PC-9 (cell line): ENCODE data around the gene DIP2C. TPM values are rescaled to one million over a fixed set of nuclear protein-coding genes. Genes with fewer than 3 reads are reported as not detected.

ENCODE experiments used
- BruUV-seq: library from RNA; stranded (reverse); fragments of 400-500 nt; replicated peaks from 2 replicates; lab custom pipeline; 2021; lab: Mats Ljungman, UMichigan
- CTCF ChIA-PET: fragments of 300-600 bp; sonication (Branson Sonifier 250); formaldehyde crosslinking; loops from one replicate; lab custom pipeline; 2022; ENCODE audit warnings: antibody characterized with exemption; lab: Charles Lee
- POLR2A ChIA-PET: fragments of 300-600 bp; sonication (Branson Sonifier 250); formaldehyde crosslinking; loops from one replicate; lab custom pipeline; 2022; ENCODE audit warnings: antibody characterized with exemption; ENCODE audit not compliant: unreplicated experiment; lab: Charles Lee
- DNase-seq, 2 experiments: peaks; one replicate each; pipeline versions ENCODE4 v3.0.0 to v3.0.0-alpha.2; 2015 to 2022; ENCODE audit warnings: mixed read lengths in 1 of 2
- H2AFZ ChIP-seq: fragments of 200-600 bp; sonication (generic); 2 replicates; pipeline ENCODE4 v1.8.1; 2017; ENCODE audit warnings: antibody characterized with exemption
- H3F3A ChIP-seq: fragments of 200-600 bp; sonication (generic); 2 replicates; pipeline ENCODE4 v1.8.1; 2017; ENCODE audit warnings: antibody characterized with exemption, mild to moderate bottlenecking, low read depth; ENCODE audit not compliant: insufficient read depth
- H3K27ac ChIP-seq: fragments of 200-600 bp; sonication (generic); 2 replicates; pipeline ENCODE4 v1.6.1; 2016; ENCODE audit warnings: mixed run types
- H3K27me3 ChIP-seq: fragments of 200-600 bp; sonication (generic); 2 replicates; pipeline ENCODE4 v1.6.1; 2016; ENCODE audit warnings: low read depth, mixed run types; ENCODE audit not compliant: insufficient read depth
- H3K36me3 ChIP-seq: fragments of 200-600 bp; sonication (generic); 2 replicates; pipeline ENCODE4 v1.6.1; 2016; ENCODE audit warnings: low read depth, mixed run types
- H3K4me1 ChIP-seq: fragments of 200-600 bp; sonication (generic); replicated peaks from 2 replicates; pipeline ENCODE4 v1.6.1; 2016; ENCODE audit warnings: mixed run types; ENCODE audit not compliant: insufficient read depth
- H3K4me2 ChIP-seq: fragments of 200-600 bp; sonication (generic); 2 replicates; pipeline ENCODE4 v1.6.1; 2017; ENCODE audit warnings: mixed run types
- H3K4me3 ChIP-seq: fragments of 200-600 bp; sonication (generic); 2 replicates; pipeline ENCODE4 v1.6.1; 2016; ENCODE audit warnings: mixed run types
- H3K79me2 ChIP-seq: fragments of 200-600 bp; sonication (generic); 2 replicates; pipeline ENCODE4 v1.6.1; 2017; ENCODE audit warnings: low read depth, mixed run types
- H3K9me2 ChIP-seq: fragments of 200-600 bp; sonication (generic); 2 replicates; pipeline ENCODE4 v1.8.1; 2017; ENCODE audit warnings: mild to moderate bottlenecking; ENCODE audit not compliant: insufficient read depth
- H3K9me3 ChIP-seq: fragments of 200-600 bp; sonication (generic); 2 replicates; pipeline ENCODE4 v1.8.1; 2016; ENCODE audit warnings: low read depth; ENCODE audit not compliant: insufficient read depth
- H4K20me1 ChIP-seq: fragments of 200-600 bp; sonication (generic); 2 replicates; pipeline ENCODE4 v1.8.1; 2017; ENCODE audit not compliant: insufficient read depth
- EZH2 ChIP-seq: fragments of 200-600 bp; sonication (generic); IDR thresholded peaks from 2 replicates; pipeline ENCODE4 v1.8.0; 2017; ENCODE audit warnings: antibody characterized with exemption, low read depth
- intact Hi-C: fragments of 100-400 bp; cut with micrococcal nuclease; formaldehyde crosslinking; loops from one replicate; pipeline ENCODE4 v1.10.0; 2022; ENCODE audit not compliant: unreplicated experiment
- total RNA-seq: library from RNA; stranded (reverse); gene quantifications from 2 replicates; pipeline ENCODE4 v1.2.3, GENCODE V29; 2021
- TF ChIP-seq, protein P1 (sequence below): fragments of 200-600 bp; sonication (generic); conservative IDR thresholded peaks from 2 replicates; pipeline ENCODE4 v1.6.1; 2017; ENCODE audit warnings: mixed run types, antibody characterized with exemption, mild to moderate bottlenecking, moderate library complexity

The DIP2C gene
- total RNA-seq, 1 experiment from 2014 or later, result 0.83 TPM

DNA sequence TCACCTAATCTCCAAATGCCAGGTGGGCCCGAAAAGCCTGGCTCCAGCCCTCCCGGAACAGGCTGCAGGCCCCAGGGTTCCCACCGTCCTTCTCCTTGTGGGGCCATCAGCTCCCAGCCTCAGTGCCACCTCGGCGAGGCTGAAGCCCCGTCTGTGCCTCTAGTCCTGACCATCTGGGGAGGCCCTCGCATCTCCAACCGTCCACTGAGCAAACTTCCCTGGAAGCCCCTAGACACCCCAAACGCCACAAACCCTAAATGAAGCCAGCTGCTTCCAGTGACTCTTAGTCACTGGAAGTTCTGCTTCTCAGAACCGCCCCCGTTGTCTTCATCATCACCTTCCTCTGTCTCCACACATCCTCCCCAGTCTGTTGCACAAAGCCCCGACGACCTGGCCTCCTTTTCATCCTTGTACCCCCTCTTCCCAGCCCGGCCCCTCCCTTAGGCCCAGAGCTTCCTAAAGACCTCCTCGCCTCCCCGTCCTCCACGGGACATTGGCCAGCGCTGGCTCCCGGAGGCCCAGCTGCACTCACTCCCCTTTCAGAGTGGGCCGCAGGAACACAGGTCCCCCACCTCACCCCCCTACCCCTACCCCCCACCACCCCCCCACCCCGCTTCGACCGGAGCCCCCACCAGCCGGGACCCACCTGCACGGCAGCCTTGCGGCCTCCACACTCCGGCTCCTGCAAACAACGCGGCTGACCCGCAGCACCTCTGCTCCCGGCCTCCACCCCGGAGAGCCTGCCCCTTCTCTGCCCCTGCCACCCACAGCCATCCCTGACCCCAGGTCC lies 1.1 kb upstream of the DIP2C start:
- H3K27me3 ChIP-seq, result no peaks in the 10 kb centered on the region; the same call in 1 of the 2 replicates
- H3K4me2 ChIP-seq, result no peak overlapping the region
- H3K9me2 ChIP-seq, result no peaks in the 10 kb centered on the region
- H3F3A ChIP-seq, result no peaks in the 10 kb centered on the region
- TF ChIP-seq EZH2, result no peak
- TF ChIP-seq, protein P1, sequence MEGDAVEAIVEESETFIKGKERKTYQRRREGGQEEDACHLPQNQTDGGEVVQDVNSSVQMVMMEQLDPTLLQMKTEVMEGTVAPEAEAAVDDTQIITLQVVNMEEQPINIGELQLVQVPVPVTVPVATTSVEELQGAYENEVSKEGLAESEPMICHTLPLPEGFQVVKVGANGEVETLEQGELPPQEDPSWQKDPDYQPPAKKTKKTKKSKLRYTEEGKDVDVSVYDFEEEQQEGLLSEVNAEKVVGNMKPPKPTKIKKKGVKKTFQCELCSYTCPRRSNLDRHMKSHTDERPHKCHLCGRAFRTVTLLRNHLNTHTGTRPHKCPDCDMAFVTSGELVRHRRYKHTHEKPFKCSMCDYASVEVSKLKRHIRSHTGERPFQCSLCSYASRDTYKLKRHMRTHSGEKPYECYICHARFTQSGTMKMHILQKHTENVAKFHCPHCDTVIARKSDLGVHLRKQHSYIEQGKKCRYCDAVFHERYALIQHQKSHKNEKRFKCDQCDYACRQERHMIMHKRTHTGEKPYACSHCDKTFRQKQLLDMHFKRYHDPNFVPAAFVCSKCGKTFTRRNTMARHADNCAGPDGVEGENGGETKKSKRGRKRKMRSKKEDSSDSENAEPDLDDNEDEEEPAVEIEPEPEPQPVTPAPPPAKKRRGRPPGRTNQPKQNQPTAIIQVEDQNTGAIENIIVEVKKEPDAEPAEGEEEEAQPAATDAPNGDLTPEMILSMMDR, result no peak
- no peaks in the 10 kb centered on the region for H3K79me2 ChIP-seq
- H3K4me1 ChIP-seq, result no peaks in the 10 kb centered on the region
- H3K27ac ChIP-seq, result no peak overlapping the region
- H3K36me3 ChIP-seq, result no peaks in the 10 kb centered on the region
- CTCF ChIA-PET, result no interaction called here
- no TSS peak for BruUV-seq
- DNase-seq, result no peak
- no peaks in the 10 kb centered on the region for H3K9me3 ChIP-seq
- H3K4me3 ChIP-seq, result no peak overlapping the region
- H4K20me1 ChIP-seq, result no peaks in the 10 kb centered on the region
- H2AFZ ChIP-seq, result no peak overlapping the region
- intact Hi-C loops, result loop anchor here (5.0 kb wide), 1 partner anchor 178 kb away; no protein-coding TSS in a partner anchor
- POLR2A ChIA-PET, result no interaction called here

DNA sequence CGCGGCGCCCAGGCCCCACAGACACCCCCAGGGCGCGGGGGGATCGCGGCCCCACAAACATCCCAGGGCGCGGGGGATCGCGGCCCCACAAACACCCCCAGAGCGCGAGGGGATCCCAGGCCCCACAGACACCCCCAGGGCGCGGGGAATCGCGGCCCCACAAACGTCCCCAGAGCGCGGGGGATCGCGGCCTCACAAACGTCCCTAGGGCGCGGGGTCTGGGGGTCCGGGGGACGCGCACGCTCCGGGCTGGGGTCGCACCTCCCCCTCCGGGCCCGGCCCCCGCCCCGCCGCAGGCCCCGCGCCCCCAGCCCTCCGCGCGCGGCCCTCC lies 382 bp downstream of the DIP2C start:
- no peak overlapping the region for H3K27ac ChIP-seq
- no peaks in the 10 kb centered on the region for H3K9me2 ChIP-seq
- no peaks in the 10 kb centered on the region for H4K20me1 ChIP-seq
- ChIA-PET POLR2A (no interaction called here), CTCF (no interaction called here)
- TF ChIP-seq, protein P1, result no peak
- TF ChIP-seq EZH2, result no peak
- no peak overlapping the region for H3K4me2 ChIP-seq
- intact Hi-C loops, result no loop called here
- no peaks in the 10 kb centered on the region; the same call in 1 of the 2 replicates for H3K27me3 ChIP-seq
- no peak overlapping the region for H3K4me3 ChIP-seq
- no peak overlapping the region for H2AFZ ChIP-seq
- H3K79me2 ChIP-seq, result no peaks in the 10 kb centered on the region
- H3K9me3 ChIP-seq, result no peaks in the 10 kb centered on the region
- H3K36me3 ChIP-seq, result no peaks in the 10 kb centered on the region
- DNase-seq, result no peak
- H3F3A ChIP-seq, result no peaks in the 10 kb centered on the region
- no TSS peak for BruUV-seq
- H3K4me1 ChIP-seq, result no peaks in the 10 kb centered on the region

DNA sequence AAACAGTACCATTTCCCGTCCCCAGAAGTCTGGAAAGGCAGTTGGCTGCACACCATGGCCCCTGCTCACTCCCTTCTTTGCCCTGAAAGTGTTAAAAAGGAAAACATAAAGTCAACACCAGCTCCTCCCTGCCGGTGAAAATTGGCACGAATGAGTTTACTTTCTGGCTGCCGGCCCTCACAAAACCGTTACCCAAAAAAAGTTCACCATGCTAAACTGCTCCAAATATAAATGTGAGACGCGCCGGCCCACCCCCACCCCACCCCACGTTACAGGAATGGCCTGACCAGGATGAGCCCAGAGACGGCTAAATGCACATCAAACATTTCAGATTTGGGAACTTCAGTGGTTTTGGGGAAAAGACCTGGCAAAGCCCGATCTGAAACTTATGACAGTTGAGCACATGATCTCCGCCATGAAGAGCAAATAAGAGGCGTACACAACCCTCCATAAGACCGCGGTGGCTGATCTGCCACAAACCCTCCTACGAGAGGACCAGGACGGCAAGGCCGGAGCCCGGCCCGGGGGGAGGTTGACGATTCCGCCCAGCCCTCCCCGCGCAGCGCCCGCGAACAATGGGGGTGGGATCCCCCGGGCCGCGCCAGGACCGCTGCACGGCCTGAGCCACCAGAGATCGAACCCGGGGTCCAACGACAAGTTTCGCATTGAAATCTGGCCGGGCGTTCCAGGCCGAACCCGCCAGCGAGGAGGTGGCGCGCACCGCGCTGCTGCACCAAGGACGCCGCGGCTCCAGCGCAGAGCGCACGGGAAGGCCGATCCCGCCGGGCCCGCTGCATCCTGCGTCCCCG lies 952 bp downstream of the DIP2C start:
- BruUV-seq, result no TSS peak
- Histone ChIP-seq H3K4me2 (no peak overlapping the region), H4K20me1 (no peaks in the 10 kb centered on the region), H3F3A (no peaks in the 10 kb centered on the region), H3K36me3 (no peaks in the 10 kb centered on the region), H3K27me3 (no peaks in the 10 kb centered on the region; the same call in 1 of the 2 replicates), H3K9me3 (no peaks in the 10 kb centered on the region), H3K4me1 (no peaks in the 10 kb centered on the region), H3K4me3 (no peak overlapping the region), H3K27ac (no peak overlapping the region), H3K9me2 (no peaks in the 10 kb centered on the region), H3K79me2 (no peaks in the 10 kb centered on the region), H2AFZ (no peak overlapping the region)
- ChIA-PET CTCF (interaction anchor here (0.7 kb wide), 1 partner anchor 467 kb away, joined by 3 read pairs; no protein-coding TSS in a partner anchor), POLR2A (no interaction called here)
- DNase-seq, result no peak
- intact Hi-C loops, result no loop called here
- TF ChIP-seq EZH2, result no peak
- TF ChIP-seq, protein P1, result no peak
